ENCODE data around the gene TANC1.
A peak's percentile ranks its signal among the peaks of the same experiment; 100 is the strongest.

TANC1 gene

DNA sequence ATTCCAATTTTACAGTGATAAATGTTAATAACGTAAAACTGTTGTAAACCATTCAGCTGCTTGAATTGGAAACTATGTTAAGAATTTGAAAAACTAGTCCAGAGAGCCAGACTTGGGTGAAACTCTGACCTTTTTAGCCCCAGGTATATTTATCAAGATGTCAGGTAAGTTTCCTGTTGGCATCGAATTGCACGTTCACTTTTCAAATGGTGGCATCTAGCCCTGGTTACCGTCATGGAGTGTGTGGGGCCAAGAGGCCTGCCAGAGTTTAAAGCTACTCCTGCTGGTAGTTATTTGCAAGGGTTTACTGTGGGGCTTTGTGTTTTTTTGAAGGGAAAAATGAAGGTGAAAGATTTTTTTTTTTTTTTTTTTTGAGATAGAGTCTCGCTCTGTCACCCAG lies 208.1 kb downstream of the TANC1 start:
- no peak for DNase-seq

DNA sequence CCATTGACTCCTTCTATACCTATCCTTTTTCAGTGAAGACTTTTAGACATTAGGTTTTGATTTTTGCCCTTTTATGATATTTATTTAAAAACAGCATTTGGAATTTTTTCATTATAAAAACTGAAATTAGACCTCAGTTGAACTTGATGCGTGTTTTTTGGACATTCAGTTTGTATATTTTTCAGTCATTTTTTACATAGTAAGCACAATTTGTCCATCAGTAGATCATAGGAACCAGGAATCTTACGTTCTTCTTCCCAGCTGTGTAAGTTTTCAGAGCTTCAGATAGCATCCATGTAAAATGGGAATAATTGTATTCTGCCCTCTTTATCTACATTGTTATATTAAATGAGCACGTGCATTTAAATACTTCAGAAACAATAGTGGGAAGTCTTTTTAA lies 208.9 kb downstream of the TANC1 start:
- DNase-seq: no peak

DNA sequence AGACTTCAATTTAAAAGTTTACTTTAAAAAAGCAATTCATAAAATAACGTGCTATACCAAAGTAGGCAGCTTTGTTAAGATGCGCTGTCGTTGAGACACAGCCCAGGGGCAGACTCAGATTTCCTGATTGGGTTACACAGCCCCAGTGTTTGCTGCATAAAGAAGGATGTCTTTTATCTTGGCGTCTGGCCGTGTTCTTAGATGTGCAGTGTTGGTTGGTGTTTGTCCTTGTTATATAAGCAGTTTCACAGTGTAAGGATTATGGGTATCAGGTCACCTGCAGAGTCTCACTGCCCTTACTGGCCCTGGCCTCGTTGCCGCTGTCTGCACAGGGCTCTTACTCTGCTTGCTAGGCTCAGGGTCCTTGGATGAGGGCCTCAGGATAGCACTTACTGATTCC lies 209.5 kb downstream of the TANC1 start:
- DNase-seq: no peak

DNA sequence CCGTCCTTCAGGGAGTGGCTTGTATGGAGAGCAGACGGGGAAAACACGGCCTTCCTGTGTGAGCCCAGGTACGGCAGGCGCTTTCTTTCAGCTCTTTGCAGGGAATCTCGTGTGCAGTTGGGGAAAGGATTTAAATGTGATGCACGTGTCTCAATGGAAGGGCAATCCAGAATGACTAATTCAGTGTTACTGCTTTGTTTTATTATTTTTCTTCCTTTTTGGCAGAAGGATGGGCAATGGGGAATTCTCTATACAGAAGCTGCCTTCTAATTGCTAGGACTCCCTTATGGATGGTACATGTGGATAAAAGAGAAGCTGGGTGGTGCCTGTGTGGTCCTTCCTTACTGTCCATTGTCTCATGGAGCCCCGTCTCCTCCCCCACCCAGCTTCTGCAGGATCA lies 210.7 kb downstream of the TANC1 start:
- no peak for DNase-seq

DNA sequence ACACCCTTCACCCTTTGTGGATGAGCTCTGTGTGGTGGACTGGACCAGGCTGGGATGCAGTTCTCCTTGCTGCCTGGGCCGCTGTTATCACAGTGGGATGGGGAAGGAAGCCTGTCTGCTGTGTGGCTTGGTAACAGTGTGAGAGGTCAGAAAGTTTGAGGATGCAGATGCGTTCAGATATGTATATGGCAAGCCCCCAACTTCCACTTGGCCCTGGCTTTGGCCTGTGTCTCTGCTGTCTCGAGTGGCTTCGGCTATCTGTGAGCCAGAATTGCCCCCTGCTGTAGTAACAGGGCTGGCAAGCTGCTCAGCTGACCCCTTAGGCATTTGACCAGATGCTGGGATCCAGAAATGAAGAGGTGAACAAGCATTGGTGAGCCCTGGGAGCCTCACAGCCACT lies 211.3 kb downstream of the TANC1 start:
- no peak for DNase-seq

DNA sequence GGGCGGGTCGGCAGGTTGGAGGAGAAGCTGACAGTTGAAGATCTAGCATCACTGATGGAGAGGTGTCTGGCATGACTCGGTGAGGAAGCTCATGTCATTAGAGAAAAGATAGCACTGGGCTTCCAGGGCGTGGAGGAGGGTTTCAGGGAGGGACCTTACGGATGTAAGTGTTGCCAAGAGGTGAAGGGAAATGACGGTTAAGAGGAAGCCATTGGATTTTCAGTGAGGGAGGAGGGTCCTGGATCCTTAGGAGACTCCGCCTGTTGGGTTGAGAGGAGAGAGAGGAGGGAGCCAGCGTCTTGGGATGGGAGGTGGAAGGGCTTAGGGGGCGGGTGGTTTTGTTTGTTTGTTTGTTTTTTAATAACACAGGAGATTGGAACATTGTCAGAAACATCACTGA lies 214.9 kb downstream of the TANC1 start:
- DNase-seq: no peak

DNA sequence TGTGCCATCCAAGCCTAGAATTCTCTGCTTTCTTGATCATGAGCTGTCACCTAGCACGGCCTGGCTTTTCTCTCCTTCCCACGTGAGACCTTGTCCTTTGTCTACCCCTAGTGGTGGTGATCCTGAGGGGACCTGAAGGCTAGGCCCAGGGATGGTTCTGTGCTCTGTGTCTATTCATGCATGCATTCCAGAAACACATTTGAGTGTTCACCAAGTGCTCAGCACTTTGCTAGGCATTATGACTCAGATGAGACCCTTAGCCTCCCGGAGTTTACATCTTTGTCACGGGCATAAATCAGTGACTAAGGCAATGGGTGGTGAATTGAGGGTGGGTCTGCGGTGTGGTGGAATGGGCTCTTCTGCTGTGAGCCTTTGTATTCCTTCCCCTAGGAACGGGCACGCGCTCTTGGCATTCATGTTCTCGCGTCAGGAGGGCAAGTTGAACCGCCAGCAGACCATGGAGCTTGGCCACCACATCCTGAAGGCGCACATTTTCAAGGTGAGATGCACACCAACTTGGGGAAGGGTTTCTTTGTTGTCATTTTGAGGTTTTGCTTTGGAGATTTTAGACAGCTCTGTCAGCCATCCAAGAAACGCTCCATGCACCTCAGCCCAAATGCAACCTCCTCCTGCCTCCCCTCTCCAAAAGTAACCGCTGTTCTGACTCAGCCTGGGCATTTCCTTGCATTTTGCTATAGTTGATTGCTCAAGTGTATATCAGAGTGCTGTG lies 217.1 kb downstream of the TANC1 start:
- DNase-seq: no peak

DNA sequence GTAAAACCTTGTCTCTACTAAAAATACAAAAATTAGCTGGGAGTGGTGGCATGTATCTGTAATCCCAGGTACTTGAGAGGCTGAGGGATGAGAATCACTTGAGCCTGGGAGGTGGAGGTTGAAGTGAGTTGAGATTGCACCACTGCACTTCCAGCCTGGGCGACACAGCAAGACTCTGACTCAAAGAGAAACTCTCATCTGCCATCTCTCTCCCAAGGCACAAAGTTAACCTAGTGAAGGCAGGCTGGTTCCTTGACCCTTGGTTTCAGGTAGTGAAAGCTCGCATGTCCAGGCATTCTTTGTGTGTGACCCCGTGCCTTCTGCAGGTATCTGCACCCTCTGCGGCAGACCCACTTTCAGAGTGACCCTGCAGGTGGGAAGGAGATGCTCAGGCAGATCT lies 218.0 kb downstream of the TANC1 start:
- DNase-seq: no peak

DNA sequence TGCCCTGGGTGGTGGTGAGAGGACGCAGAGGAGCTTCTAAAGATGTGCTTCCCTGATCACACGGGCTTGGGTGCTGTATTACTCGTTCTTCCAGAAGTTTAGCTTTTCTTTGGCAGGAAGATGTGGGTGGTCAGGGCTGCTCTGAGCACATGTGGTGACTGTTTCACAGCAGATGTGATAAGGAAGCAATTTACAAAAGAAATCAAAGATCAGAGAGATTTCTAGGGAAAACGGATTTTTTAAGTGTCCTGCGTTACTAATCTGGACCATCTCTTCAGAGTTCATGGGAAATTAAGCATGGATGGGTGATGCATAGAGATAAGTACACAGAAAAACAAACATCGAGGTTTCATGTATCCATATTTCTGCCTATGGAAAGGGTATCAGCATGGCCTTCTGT lies 218.7 kb downstream of the TANC1 start:
- DNase-seq: no peak

DNA sequence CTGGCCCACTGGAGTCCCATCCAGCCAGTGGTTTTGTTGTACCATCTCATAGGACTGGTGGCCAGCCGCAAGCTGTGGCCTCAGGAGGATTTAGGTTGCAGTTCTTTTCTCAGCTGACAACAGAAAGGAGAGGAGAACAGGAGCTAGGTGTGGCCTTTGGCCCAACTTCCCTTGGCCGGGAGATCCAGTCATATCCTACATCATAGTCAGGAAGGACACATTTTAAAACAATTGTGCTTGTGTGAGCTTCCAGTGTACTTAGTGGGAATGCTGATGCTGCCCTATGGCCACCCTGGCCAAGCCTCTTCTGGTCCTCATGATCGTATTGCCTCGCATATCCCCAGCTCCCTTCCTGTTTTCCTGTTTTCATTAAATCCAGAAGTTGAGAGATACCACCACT lies 220.0 kb downstream of the TANC1 start:
- no peak for DNase-seq

DNA sequence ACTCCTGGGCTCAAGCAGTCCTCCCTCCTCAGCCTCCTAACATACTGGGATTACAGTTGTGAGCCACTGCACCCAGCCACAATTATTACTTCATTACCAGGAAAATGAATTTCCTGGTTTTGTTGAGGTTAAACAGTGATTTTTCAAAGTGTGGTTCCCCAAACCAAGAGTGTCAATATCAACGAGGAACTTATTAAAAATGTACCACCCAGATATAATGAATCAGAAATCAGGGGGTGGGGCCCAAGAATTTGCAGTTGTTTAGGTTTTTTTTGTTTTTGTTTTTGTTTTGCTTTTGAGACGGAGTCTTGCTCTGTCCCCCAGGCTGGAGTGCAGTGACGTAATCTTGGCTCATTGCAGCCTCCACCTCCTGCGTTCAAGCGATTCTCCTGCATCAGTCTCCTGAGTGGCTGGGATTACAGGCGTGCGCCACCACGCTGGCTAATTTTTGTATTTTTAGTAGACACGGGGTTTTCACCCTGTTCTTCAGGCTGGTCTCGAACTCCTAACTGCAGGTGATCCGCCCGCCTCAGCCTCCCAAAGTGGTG lies 224.0 kb downstream of the TANC1 start:
- DNase-seq: no peak

DNA sequence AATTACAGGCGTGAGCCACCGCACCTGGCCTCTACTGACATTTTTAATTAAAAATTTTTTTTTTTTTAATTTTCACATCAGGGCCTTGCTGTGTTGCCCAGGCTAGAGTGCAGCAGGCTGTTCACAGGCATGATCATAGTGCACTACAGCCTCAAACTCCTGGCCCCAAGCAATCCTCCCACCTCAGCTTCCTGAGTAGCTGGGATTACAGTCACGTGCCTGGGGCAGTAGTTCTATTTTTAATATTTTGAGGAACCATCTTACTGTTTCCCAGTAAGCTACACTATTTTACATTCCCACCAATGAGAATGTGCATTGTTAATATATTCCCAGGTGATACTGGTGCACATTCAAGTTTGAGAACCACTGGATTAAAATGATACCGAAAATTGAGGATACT lies 225.4 kb downstream of the TANC1 start:
- DNase-seq: no peak

DNA sequence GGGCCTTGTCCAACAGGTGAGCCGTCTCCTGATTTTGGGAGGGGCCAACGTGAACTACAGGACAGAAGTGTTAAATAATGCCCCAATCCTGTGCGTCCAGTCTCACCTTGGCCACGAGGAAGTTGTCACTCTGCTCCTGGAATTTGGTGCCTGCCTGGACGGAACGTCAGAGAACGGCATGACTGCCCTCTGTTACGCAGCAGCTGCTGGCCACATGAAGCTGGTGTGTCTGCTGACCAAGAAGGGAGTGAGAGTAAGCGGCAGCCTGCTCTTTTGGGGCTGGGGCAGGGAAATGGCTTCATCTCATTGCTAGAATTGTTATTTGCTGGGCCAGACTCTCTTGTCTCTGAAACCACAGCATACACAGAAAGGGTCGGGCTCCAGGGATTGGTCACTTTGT lies 225.8 kb downstream of the TANC1 start:
- no peak for DNase-seq

DNA sequence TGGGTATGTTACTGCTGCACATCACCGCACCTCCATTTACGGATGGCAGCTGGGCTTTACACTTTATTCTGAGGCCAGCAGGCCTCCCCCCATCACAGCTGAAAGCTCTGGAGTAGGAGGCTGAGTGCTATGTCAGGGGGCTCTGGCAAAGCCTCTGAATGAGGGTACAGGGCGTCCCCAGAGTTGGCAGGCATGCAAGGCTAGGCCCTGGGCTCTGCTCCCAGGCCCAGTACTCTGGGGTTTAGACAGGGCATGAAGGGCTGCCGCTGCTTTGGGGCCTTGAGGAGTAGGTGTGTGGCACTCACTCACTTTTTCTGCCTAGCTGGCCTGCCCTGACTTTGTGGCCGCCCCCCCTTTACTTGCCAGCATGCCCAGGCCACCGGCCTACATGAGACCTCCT lies 227.3 kb downstream of the TANC1 start:
- no peak for DNase-seq

DNA sequence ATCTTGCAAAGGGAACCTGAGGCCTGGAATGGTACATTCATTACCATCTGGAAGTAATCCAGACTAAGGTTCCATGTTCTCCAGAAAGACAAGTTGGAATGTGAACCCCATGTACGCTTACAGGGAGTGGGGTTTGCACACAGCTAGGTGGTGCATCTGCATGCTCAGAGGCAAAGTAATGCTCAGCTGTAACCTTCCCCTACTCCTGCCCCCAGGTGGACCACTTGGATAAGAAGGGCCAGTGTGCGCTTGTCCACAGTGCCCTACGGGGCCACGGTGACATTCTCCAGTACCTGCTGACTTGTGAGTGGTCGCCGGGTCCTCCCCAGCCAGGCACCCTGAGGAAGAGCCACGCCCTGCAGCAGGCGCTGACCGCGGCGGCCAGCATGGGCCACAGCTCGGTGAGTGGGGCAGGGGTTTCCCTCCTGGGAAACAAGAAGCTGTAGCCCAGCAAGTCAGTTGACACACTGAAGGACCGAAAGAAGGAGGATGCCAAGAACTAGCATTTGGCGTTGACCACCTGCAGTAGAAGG lies 228.0 kb downstream of the TANC1 start:
- no peak for DNase-seq

DNA sequence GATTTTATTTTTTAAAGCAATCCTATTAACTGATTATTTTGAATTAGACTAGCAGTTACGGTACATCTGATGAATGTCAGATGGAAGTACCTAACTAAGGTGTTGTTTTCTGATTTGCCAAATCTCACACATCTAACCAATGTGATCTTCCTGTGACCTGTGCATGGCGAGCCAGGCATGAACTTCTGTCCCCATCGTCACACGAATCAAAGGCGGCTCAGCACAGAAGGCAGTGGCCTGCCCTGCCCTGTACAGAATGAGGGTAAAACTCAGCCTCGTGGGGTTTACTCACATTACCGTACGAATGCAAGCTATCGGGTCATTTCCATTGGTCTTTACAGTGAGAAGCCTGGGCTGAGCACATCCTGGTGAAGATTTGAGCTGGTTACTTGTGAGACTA lies 230.8 kb downstream of the TANC1 start:
- no peak for DNase-seq

DNA sequence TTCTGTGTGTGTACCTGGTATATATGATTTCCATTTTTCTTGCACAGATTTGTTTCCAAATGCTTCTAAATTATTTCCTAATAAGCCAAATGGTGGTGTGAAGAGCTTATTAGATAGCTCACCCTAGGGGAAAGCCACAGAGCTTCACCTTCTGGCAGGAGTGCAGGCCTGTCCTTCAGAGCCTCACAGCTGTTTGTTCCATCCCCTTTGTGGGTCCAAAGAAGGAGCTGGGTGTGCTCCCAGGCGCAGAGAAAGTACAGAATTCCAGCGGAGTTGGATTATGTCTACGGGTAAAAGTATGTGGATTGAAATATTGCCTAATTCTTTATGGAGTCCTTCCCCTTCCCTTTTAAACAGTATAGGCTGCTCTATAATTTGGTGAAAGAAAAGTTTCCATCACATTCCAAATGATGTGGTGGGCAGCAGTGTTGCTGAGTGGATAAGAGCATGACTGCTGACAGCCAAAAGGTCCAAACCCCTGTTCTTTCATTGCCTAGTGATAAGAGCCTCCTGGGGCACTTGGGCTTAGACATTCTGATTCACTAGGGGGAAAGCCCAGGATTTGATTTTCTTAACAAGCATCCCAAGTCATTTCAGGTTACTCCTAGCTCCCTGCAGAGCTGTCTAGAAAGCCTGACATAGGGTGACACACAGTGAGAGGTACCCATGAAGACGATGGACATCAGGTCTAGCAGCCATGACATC lies 231.5 kb downstream of the TANC1 start:
- no peak for DNase-seq

DNA sequence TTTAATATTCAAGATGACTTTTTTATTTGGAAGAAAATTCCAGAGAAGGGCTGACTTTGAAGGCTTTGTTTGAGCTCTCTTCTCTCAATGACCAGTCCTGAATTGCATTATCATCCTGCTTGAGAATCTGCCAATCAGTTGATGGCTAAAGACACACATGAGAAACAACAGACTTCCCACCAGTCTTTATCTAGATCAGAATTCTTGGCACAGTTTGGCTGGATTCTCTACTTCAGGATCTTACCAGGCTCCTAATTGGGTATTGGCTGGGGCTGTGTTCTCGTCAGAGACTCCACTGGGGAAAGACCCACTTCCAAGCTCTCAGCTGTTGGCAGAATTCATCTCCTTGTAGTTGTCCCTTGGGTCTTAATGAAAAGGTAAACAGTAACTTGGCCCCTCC lies 232.1 kb downstream of the TANC1 start:
- no peak for DNase-seq

DNA sequence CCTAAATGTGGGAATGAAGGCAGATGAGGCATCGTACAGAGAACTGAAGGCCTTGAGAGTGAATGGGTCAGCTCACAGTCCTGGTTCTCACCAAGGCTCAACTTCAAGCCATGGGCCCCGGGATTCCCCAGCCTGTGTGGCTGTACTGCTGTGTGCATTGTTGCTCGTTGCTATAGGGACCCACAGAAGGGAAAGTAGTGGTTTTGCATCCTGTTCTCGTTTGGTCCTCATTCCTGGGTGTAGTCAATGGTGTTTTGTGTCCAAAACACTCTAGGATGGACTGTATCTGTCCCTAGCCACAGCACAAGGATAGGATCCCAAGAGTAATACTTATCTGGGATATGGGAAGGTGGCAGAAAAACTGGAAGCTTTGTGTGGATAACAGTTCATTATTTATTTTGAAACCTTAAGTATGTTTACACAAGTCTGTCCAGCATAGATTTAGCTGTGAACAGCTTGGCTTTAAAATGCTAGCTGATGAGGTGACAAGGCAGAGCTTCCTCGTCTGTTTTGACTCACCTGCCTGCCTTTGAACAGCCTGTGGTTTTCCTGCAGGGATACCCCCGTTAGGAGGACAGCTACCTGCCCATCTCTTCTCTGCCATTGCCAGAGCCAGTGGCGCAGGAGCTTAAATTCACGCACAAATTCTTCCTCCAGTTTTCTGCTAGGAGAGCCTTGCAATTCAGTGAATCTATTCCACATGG lies 233.1 kb downstream of the TANC1 start:
- no peak for DNase-seq

DNA sequence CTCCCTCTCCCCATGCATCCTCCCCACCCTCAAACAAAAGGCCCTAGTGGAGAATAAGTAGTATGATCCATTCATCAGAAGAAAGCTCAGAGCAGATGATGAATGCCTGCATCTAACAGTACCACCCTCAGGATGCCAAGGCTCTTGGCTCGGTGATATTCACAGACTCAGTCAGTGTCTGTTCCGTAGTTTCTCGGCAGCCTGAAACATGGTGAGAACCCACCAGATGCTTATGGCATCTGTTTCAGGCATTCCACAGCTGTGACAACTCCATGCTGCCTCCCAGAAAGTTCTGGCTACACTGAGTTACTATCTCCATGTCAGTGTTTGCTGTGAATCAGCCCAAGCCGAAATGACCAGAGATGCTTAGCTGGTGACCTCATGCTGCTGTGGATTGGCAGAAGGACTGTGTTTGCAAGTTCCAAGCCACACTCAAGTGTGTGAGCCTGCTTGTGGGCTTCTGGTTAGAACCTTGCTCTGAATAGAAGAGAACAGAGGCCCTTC lies 234.2 kb downstream of the TANC1 start:
- peak; percentile 95 for DNase-seq

DNA sequence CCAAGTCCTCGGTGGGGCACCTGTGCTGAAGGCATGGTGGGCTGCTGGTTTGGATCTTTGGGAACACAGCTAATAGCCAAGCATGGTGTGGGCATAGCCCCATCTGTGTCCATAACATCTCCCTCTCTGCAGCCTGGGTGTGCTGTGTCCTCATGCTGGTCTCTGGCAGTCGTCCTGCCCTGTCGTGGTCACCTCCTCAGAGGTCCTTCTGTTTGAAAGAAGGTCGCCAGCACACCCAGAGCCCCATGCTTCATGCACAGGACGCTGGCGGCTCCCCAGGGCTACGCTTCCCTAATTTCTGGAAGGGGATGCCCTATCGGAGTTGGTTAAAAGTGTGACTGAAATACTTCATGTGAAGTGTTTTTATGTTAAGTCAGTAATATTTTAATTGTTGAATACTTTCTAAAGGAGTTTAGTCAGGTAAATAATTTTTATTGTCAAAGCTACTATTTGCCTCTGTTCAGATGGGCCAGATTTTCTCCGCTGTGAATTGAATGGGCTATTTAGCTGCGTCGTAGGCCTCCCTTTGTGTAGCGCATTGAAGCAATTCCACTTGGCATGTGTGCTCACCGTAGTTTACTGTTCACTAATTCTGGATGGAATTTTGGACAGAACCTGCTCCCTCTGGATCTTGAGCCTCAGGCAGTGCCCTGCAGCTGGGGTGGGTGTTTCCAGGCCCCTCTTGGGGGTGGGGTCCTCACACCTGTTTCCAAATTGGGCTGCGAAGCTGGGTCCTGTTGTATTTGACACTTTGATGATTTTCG lies 236.1 kb downstream of the TANC1 start:
- DNase-seq: no peak

DNA sequence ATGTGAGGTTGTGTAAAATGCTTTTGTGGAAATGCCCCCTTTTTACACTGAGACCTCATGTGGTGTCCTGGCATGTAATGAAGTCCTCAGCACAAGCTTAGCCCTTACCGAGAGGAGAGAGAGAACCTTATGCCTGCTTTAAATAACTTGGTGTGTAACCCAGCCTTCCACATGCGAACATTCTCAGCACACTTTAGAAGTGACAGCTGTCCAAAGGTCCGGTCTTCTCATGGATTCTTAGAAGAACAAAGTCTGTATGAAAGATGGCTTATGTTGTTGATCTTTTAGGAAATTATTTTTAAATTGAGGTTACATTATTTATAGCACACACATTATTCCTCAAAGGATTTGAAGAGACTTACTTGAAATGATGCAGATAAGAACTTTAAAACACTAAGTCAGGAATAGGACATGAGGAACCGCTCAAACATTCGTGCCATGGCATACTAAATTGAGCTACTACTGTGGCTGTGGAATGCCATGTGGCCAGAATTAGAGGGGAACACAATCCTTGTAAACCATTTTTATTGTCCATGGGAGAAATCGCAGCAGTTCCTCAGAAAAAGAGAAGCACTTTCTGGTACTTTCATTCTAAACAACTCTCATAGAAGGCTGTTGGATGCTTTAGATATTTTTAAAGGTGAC lies 238.4 kb downstream of the TANC1 start:
- DNase-seq: no peak
